HEK293T (cell line): ENCODE results near the gene QPCT.

Experiments used
- BHLHE40 ChIP-seq: fragments of 450-650 bp; IDR thresholded peaks from 2 replicates; pipeline ENCODE4 v1.6.1; 2016; ENCODE audit warnings: mild to moderate bottlenecking, moderate library complexity, borderline replicate concordance
- CTBP1 ChIP-seq: fragments of 450-650 bp; IDR thresholded peaks from 2 replicates; pipeline ENCODE4 v1.6.1; 2016; ENCODE audit warnings: borderline replicate concordance
- ELF4 ChIP-seq: fragments of 450-650 bp; IDR thresholded peaks from 2 replicates; pipeline ENCODE4 v1.6.1; 2017; ENCODE audit warnings: antibody characterized with exemption
- FOXA1 ChIP-seq: fragments of 450-650 bp; IDR thresholded peaks from 2 replicates; pipeline ENCODE4 v1.6.1; 2016; ENCODE audit warnings: mild to moderate bottlenecking
- FOXK2 ChIP-seq: fragments of 450-650 bp; IDR thresholded peaks from 2 replicates; pipeline ENCODE4 v1.6.1; 2016; ENCODE audit warnings: mild to moderate bottlenecking
- HDGF ChIP-seq: fragments of 450-650 bp; IDR thresholded peaks from 2 replicates; pipeline ENCODE4 v1.6.1; 2017; ENCODE audit warnings: antibody characterized with exemption, borderline replicate concordance
- L3MBTL2 ChIP-seq: fragments of 450-650 bp; conservative IDR thresholded peaks from 2 replicates; pipeline ENCODE4 v1.6.1; 2016; ENCODE audit warnings: mild to moderate bottlenecking
- PKNOX1 ChIP-seq: fragments of 450-650 bp; IDR thresholded peaks from 2 replicates; pipeline ENCODE4 v1.6.1; 2016
- SP1 ChIP-seq: fragments of 450-650 bp; IDR thresholded peaks from 2 replicates; pipeline ENCODE4 v1.6.1; 2017
- SUZ12 ChIP-seq: fragments of 450-650 bp; IDR thresholded peaks from 2 replicates; pipeline ENCODE4 v1.6.1; 2016; ENCODE audit warnings: mild to moderate bottlenecking

GRCh38 chr2:37318401-37318800 lies 26.0 kb upstream of the QPCT start:
- TF ChIP-seq HDGF = no peak
- no peak for TF ChIP-seq SUZ12
- TF ChIP-seq PKNOX1 = no peak
- no peak for TF ChIP-seq BHLHE40
- no peak for TF ChIP-seq FOXK2
- TF ChIP-seq SP1 = no peak
- TF ChIP-seq L3MBTL2 = no peak; the same call in none of the 2 replicates
- TF ChIP-seq FOXA1 = no peak
- TF ChIP-seq ELF4 = no peak
- TF ChIP-seq CTBP1 = no peak
